GM12878 (cell line): ENCODE data around the gene TTF2. TPM values are rescaled to one million over a fixed set of nuclear protein-coding genes. Genes with fewer than 3 reads are reported as not detected.

Experiments
- ATAC-seq: fragments of 200-7000 bp; cut with Tn5 transposase; 3 replicates; pipeline ENCODE4 v1.9.1; 2020; ENCODE audit warnings: mild to moderate bottlenecking, moderate library complexity
- BruUV-seq: library from RNA; stranded (reverse); fragments of 400-500 nt; replicated peaks from 2 replicates; lab custom pipeline; 2021; lab: Mats Ljungman, UMichigan
- CTCF ChIA-PET: fragments of 300-600 bp; sonication (Branson Sonifier 250); formaldehyde crosslinking; extraction: SDS; loops from one replicate; lab custom pipeline; 2021; ENCODE audit warnings: inconsistent platforms; lab: Yijun Ruan, JAX
- POLR2A ChIA-PET: fragments of 350-600 bp; formaldehyde crosslinking; extraction: SDS; loops from one replicate; lab custom pipeline; 2021; ENCODE audit warnings: inconsistent platforms; lab: Charles Lee
- RAD21 ChIA-PET: fragments of 300-600 bp; sonication (Branson Sonifier 250); formaldehyde crosslinking; loops from one replicate; lab custom pipeline; 2023; ENCODE audit warnings: antibody characterized with exemption; ENCODE audit not compliant: unreplicated experiment; lab: Charles Lee
- SMC1A ChIA-PET: fragments of 300-600 bp; sonication (Branson Sonifier 250); formaldehyde crosslinking; loops from one replicate; lab custom pipeline; 2023; ENCODE audit not compliant: unreplicated experiment, uncharacterized antibody; lab: Charles Lee
- DNase-seq: peaks from one replicate; pipeline ENCODE4 v3.0.0-alpha.2; 2011; ENCODE audit warnings: low read depth, low spot score
- FAIRE-seq: peaks from 3 replicates; lab custom pipeline; 2011; peaks lifted over from hg19 to GRCh38; lab: Jason Lieb, UNC
- H2AFZ ChIP-seq: 2 replicates; pipeline ENCODE4 v1.6.0; 2011; ENCODE audit warnings: low read depth, low read length, control low read depth; ENCODE audit not compliant: control insufficient read depth
- H3K27ac ChIP-seq: 2 replicates; pipeline ENCODE4 v1.5.1; 2011; ENCODE audit warnings: control low read depth; ENCODE audit not compliant: control insufficient read depth, insufficient read depth
- H3K27me3 ChIP-seq, 2 experiments: replicated peaks in 1 of 2; 2 replicates each; pipeline versions ENCODE4 v1.6.0 to v1.6.1; 2011; ENCODE audit warnings: low read length in 1 of 2; ENCODE audit not compliant: control insufficient read depth in 2 of 2, insufficient read depth in 2 of 2
- H3K36me3 ChIP-seq, 2 experiments: 2 replicates each; pipeline ENCODE4 v1.5.1; 2011; ENCODE audit warnings: low read length in 1 of 2; ENCODE audit not compliant: control insufficient read depth in 2 of 2, insufficient read depth in 2 of 2
- H3K4me1 ChIP-seq: 2 replicates; pipeline ENCODE4 v1.6.1; 2011; ENCODE audit warnings: mild to moderate bottlenecking, low read length, moderate library complexity, mixed read lengths; ENCODE audit not compliant: control insufficient read depth, insufficient read depth
- H3K4me2 ChIP-seq: 2 replicates; pipeline ENCODE4 v1.6.0; 2011; ENCODE audit warnings: control low read depth; ENCODE audit not compliant: control insufficient read depth, insufficient read depth
- H3K4me3 ChIP-seq: fragments of 200-600 bp; sonication (generic); 2 replicates; pipeline ENCODE4 v1.5.1; 2016
- H3K79me2 ChIP-seq: 2 replicates; pipeline ENCODE4 v1.6.0; 2011; ENCODE audit warnings: low read length; ENCODE audit not compliant: control insufficient read depth, insufficient read depth
- H3K9ac ChIP-seq: 2 replicates; pipeline ENCODE4 v1.8.0; 2011; ENCODE audit warnings: low read length, control low read depth, mixed read lengths; ENCODE audit not compliant: control insufficient read depth, insufficient read depth
- H3K9me3 ChIP-seq: replicated peaks from 3 replicates; pipeline ENCODE4 v1.5.1; 2011; ENCODE audit warnings: mild to moderate bottlenecking, low read length; ENCODE audit not compliant: control insufficient read depth, insufficient read depth
- H4K20me1 ChIP-seq: 2 replicates; pipeline ENCODE4 v1.6.0; 2011; ENCODE audit not compliant: control insufficient read depth, insufficient read depth
- CBX5 ChIP-seq: sonication (generic); IDR thresholded peaks from 2 replicates; pipeline ENCODE4 v1.6.1; 2016; ENCODE audit warnings: low read depth, moderate library complexity, mild to moderate bottlenecking, inconsistent platforms
- CHD2 ChIP-seq: IDR thresholded peaks from 2 replicates; pipeline ENCODE4 v1.6.1; 2011; ENCODE audit warnings: low read depth, low read length, improper control_type of control experiment, borderline replicate concordance
- CHD4 ChIP-seq: fragments of 200-600 bp; sonication (generic); IDR thresholded peaks from 2 replicates; pipeline ENCODE4 v1.6.1; 2016; ENCODE audit warnings: mild to moderate bottlenecking
- E4F1 ChIP-seq: fragments of 450-650 bp; IDR thresholded peaks from 2 replicates; pipeline ENCODE4 v1.6.1; 2018; ENCODE audit warnings: borderline replicate concordance, mild to moderate bottlenecking; ENCODE audit not compliant: partially characterized antibody
- EGR1 ChIP-seq, 2 experiments: IDR thresholded peaks; 1 replicate in 1 of 2; 2 replicates in 1 of 2; pipeline ENCODE4 v1.6.1; 2011 to 2012; ENCODE audit warnings: low read depth in 2 of 2, low read length in 2 of 2, borderline replicate concordance in 1 of 2, mild to moderate bottlenecking in 1 of 2, moderate library complexity in 1 of 2
- EZH2 ChIP-seq: IDR thresholded peaks from 2 replicates; pipeline ENCODE4 v1.6.1; 2012; ENCODE audit warnings: low read depth, mild to moderate bottlenecking, control low read depth, inconsistent platforms, low read length, borderline replicate concordance; ENCODE audit not compliant: control insufficient read depth
- HDAC6 ChIP-seq: fragments of 200-600 bp; sonication (generic); IDR thresholded peaks from one replicate; pipeline ENCODE4 v1.8.0; 2017; ENCODE audit warnings: antibody characterized with exemption; ENCODE audit not compliant: unreplicated experiment
- KDM1A ChIP-seq: fragments of 200-600 bp; sonication (generic); IDR thresholded peaks from 2 replicates; pipeline ENCODE4 v1.6.1; 2016; ENCODE audit warnings: borderline replicate concordance
- MEF2A ChIP-seq: IDR thresholded peaks from 2 replicates; pipeline ENCODE4 v1.6.1; 2011; ENCODE audit warnings: low read depth, mild to moderate bottlenecking, low read length, moderate library complexity; ENCODE audit not compliant: insufficient read depth
- MLLT1 ChIP-seq: fragments of 450-650 bp; IDR thresholded peaks from 2 replicates; pipeline ENCODE4 v1.6.1; 2016; ENCODE audit warnings: mild to moderate bottlenecking
- NFYB ChIP-seq: IDR thresholded peaks from 2 replicates; pipeline ENCODE4 v1.6.1; 2011; ENCODE audit warnings: low read depth, mild to moderate bottlenecking, low read length, improper control_type of control experiment, moderate library complexity; ENCODE audit not compliant: insufficient read depth
- POLR2AphosphoS2 ChIP-seq: IDR thresholded peaks from 2 replicates; pipeline ENCODE4 v1.6.1; 2011; ENCODE audit warnings: low read depth, mild to moderate bottlenecking, low read length, improper control_type of control experiment, moderate library complexity
- RELA ChIP-seq: fragments of 450-650 bp; IDR thresholded peaks from 2 replicates; pipeline ENCODE4 v1.8.0; 2014; ENCODE audit warnings: borderline replicate concordance; ENCODE audit not compliant: partially characterized antibody
- RELB ChIP-seq: fragments of 450-650 bp; IDR thresholded peaks from 2 replicates; pipeline ENCODE4 v1.6.1; 2017; ENCODE audit warnings: low read depth, mild to moderate bottlenecking, moderate library complexity
- SMAD1 ChIP-seq: fragments of 450-650 bp; IDR thresholded peaks from 2 replicates; pipeline ENCODE4 v1.6.1; 2018; ENCODE audit warnings: mild to moderate bottlenecking, low read depth; ENCODE audit not compliant: partially characterized antibody
- SP1 ChIP-seq: IDR thresholded peaks from one replicate; pipeline ENCODE4 v1.6.1; 2011; ENCODE audit warnings: low read depth, low read length
- TARDBP ChIP-seq: IDR thresholded peaks from 2 replicates; pipeline ENCODE4 v1.6.1; 2016; ENCODE audit warnings: borderline replicate concordance
- WGBS: methylation state at CpG from one replicate; pipeline ENCODE4 v1.1.6; 2016; ENCODE audit warnings: low lambda C conversion rate; ENCODE audit not compliant: insufficient replicate concordance, insufficient coverage; ENCODE audit errors: missing lambda C conversion rate; 5-methylcytosine and 5-hydroxymethylcytosine counted together
- in situ Hi-C: fragments of 300-500 bp; cut with MboI; formaldehyde crosslinking; loops from 9 replicates; pipeline ENCODE4 v1.14.3; 2018; ENCODE audit warnings: mixed read lengths
- intact Hi-C: fragments of 100-400 bp; cut with micrococcal nuclease; formaldehyde crosslinking; loops from one replicate; pipeline ENCODE4 v1.14.2; 2022; ENCODE audit not compliant: unreplicated experiment
- polyA plus RNA-seq, 11 experiments: library from polyadenylated mRNA; depleted of rRNA in 4 of 11; unstranded in 6 of 11; stranded (reverse) in 5 of 11; fragments of >200 nt; fragmentation: Nextera tagmentation in 4 of 11; fragmentation: Illumina TruSeq in 1 of 11; extraction: Ambion mirVana in 4 of 11; extraction: Trizol in 1 of 11; gene quantifications; 1 replicate in 1 of 11; 2 replicates in 10 of 11; pipeline versions ENCODE4 v1.2.1 to v1.2.3, GENCODE V29; 2011 to 2016; ENCODE audit warnings: inconsistent platforms in 2 of 11, missing spikeins in 2 of 11, low read depth in 1 of 11
- total RNA-seq, 4 experiments: library from RNA; depleted of rRNA in 3 of 4; stranded (reverse); fragments of >200 nt in 3 of 4; fragmentation: Illumina TruSeq in 1 of 4; extraction: Trizol in 1 of 4; gene quantifications; 2 replicates each; pipeline versions ENCODE4 v1.2.1 to v1.2.3, GENCODE V29; 2013 to 2021

TTF2 gene
- total and polyA plus RNA-seq, 10 of the 15 experiments (the other 5 are each of a cell fraction or from before 2014, with no cell fraction given): 17.7 to 134 (median 78.2) TPM

GRCh38 chr1:117084231-117084630 lies 24.1 kb downstream of the TTF2 start:
- BruUV-seq: no TSS peak
- Histone ChIP-seq H3K79me2 (no peaks in the 10 kb centered on the region), H3K9ac (no peak overlapping the region), H3K4me1 (no peaks in the 10 kb centered on the region), H2AFZ (no peak overlapping the region), H3K27me3 (no peaks in the 10 kb centered on the region), H3K4me2 (no peak overlapping the region), H4K20me1 (no peaks in the 10 kb centered on the region), H3K4me3 (no peak overlapping the region), H3K27ac (no peak overlapping the region), H3K36me3 (peaks cover 16 to 43% of the 10 kb centered on the region in 2 experiments), H3K9me3 (no peaks in the 10 kb centered on the region)
- ChIA-PET POLR2A (no interaction called here), CTCF (no interaction called here), SMC1A (no interaction called here), RAD21 (no interaction called here)
- DNase-seq (no peak), ATAC-seq (no peak), FAIRE-seq (no peak)
- in situ Hi-C loops: no loop called here
- 83% methylated on average over 6 of the region's 6 CpGs for WGBS
- intact Hi-C loops: no loop called here
- no peak for TF ChIP-seq EGR1 (IDR thresholded peaks at IDR 0.05; ENCODE audit: borderline replicate concordance in 1 of 2, low read depth in 2 of 2, low read length in 2 of 2)
- no peak for TF ChIP-seq POLR2AphosphoS2
- no peak for TF ChIP-seq RELB
- TF ChIP-seq CHD2: no peak
- TF ChIP-seq CHD4: no peak
- no peak for TF ChIP-seq KDM1A
- TF ChIP-seq CBX5: no peak
- no peak for TF ChIP-seq MEF2A
- TF ChIP-seq TARDBP: no peak
- no peak for TF ChIP-seq NFYB
- TF ChIP-seq EZH2: no peak
- TF ChIP-seq SP1: no peak
- no peak for TF ChIP-seq RELA
- TF ChIP-seq SMAD1: no peak
- TF ChIP-seq HDAC6: no peak
- no peak for TF ChIP-seq E4F1
- no peak for TF ChIP-seq MLLT1
